Effector memory CD4-positive, alpha-beta T cell (primary cell): ENCODE data around the gene KIAA0319L.

ENCODE experiments used
- DNase-seq, 3 donors: peaks; one replicate each; pipeline ENCODE4 v3.0.0-alpha.2; 2020
- H3K27ac ChIP-seq: 2 replicates; pipeline ENCODE4 v1.7.0; 2013; ENCODE audit warnings: mild to moderate bottlenecking, low read length, moderate library complexity; ENCODE audit not compliant: insufficient read depth, poor library complexity, severe bottlenecking
- H3K27me3 ChIP-seq: replicated peaks from 2 replicates; pipeline ENCODE4 v1.7.0; 2013; ENCODE audit warnings: mild to moderate bottlenecking, low read length; ENCODE audit not compliant: insufficient read depth, control insufficient read depth, poor library complexity, severe bottlenecking
- H3K36me3 ChIP-seq: 2 replicates; pipeline ENCODE4 v1.7.0; 2013; ENCODE audit warnings: mild to moderate bottlenecking, low read length, moderate library complexity; ENCODE audit not compliant: control insufficient read depth, insufficient read depth
- H3K4me1 ChIP-seq: 2 replicates; pipeline ENCODE4 v1.7.0; 2013; ENCODE audit warnings: low read length, mild to moderate bottlenecking; ENCODE audit not compliant: control insufficient read depth, insufficient read depth, poor library complexity, severe bottlenecking
- H3K4me3 ChIP-seq: 2 replicates; pipeline ENCODE4 v1.7.0; 2013; ENCODE audit warnings: low read length, low read depth, mild to moderate bottlenecking; ENCODE audit not compliant: insufficient read depth, poor library complexity, severe bottlenecking
- H3K9me3 ChIP-seq: 2 replicates; pipeline ENCODE4 v1.7.0; 2013; ENCODE audit warnings: mild to moderate bottlenecking, low read length, moderate library complexity; ENCODE audit not compliant: control insufficient read depth

Gene KIAA0319L

DNA sequence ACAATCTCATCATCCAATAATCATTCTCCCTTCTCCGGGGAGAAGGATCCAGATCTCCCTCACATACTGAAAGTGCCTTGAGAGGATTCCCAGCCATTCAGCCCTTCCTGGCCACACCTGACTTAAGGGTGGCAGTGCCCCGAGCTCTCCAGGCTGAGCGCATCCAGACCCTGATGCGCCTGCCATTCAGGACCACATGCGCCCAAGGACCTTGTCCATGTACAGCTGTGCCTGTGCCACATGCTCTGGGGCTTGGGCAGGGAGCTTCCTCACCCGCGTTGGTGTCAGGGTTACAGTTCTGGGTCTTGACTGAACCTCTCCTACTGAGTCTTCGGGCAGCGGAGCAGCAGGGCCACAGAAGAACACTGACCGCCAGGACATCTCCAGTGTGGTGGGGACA, 121.1 kb downstream of the KIAA0319L start:
- Histone ChIP-seq H3K9me3 (no peaks in the 10 kb centered on the region), H3K4me1 (no peaks in the 10 kb centered on the region), H3K36me3 (peaks cover 44% of the 10 kb centered on the region), H3K27me3 (no peaks in the 10 kb centered on the region), H3K4me3 (no peak overlapping the region), H3K27ac (no peak overlapping the region)
- DNase-seq = no peak

DNA sequence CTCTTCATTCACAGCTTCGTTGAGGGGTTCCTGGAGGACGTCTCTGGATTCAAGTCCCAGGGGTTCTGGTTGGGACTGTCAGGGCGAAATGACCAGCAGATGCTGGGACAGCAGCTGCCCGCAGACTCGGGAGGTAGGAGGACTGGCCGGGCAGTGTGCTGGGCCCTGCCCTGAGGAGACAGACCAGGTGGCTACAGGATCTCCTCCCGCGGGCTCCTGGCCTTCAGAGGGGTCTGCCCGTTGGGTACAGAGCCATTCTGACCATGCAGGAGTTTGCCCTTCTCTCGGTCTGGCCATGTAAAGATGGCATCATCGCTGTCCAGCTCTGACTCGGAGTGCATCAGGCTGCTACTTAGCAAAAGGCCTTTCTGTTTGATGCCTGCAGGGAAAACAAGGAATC, 122.5 kb downstream of the KIAA0319L start:
- Histone ChIP-seq H3K36me3 (peaks cover 30% of the 10 kb centered on the region), H3K27ac (no peak overlapping the region), H3K27me3 (no peaks in the 10 kb centered on the region), H3K4me3 (no peak overlapping the region), H3K4me1 (no peaks in the 10 kb centered on the region), H3K9me3 (no peaks in the 10 kb centered on the region)
- no peak for DNase-seq

DNA sequence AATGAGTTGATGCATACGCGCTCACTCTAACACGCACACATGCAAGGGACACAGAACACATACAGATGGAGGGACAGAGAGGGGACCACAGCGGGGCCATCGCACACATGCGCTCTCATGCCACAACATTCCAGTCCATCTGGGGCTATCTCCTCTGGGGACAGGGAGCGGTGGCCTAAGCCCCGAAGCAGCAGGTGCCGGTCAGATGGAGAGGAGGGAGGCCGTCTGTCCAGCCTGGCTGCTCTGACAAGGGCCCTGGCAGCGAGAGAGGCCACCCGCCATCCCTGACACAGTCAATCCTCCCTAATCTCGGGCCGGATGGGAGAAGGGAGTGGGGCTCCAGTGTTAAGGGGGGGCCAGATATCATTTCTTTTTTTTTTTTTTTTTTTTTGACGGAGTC, 123.5 kb downstream of the KIAA0319L start:
- no peak overlapping the region for H3K4me3 ChIP-seq
- H3K27ac ChIP-seq = no peak overlapping the region
- no peak for DNase-seq
- no peaks in the 10 kb centered on the region for H3K9me3 ChIP-seq
- H3K36me3 ChIP-seq = peaks cover 26% of the 10 kb centered on the region
- H3K4me1 ChIP-seq = no peaks in the 10 kb centered on the region
- H3K27me3 ChIP-seq = no peaks in the 10 kb centered on the region

DNA sequence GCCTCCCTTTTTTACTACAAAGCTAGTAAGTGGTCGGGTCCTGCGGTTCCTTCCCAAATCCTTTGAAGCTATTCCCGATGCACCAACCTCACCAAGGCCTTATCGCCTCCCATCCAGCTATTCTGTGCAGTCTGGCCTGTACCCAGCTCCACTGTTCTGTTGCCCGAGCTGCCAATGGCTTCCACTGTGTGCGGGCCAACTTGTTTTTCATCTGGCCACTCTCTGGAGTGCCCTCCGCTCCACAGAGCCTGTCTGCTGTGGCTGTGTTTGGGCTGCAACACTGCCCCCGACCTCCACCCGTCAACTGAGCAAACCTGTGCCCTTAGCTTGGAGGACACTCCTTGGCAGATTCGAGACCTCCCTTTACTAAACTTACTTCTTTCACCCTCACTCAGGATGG, 125.0 kb downstream of the KIAA0319L start:
- peaks cover 26% of the 10 kb centered on the region for H3K36me3 ChIP-seq
- no peak for DNase-seq
- H3K4me3 ChIP-seq = no peak overlapping the region
- no peaks in the 10 kb centered on the region for H3K27me3 ChIP-seq
- H3K4me1 ChIP-seq = no peaks in the 10 kb centered on the region
- H3K27ac ChIP-seq = no peak overlapping the region
- no peaks in the 10 kb centered on the region for H3K9me3 ChIP-seq

DNA sequence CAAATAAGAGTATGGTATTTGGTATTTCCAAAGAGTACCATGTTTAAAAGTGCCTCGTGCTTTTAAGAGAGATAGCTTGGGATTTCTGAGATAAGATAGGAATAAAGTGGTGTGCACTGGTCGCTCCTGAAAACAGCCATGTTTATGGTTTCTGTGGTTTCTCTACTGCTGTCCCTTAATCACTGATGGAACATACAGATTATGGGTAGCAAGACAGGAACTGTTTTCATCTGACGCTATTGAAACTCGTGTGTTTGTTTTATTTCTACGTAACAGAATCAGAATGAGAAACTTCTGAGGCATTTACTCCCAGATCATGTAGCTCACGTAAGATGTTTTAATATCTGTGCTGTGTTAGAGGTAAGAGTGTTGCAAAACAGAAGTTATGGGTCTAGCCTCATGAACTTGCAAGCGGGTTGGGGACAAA, 126.0 kb downstream of the KIAA0319L start:
- no peak for DNase-seq
- Histone ChIP-seq H3K9me3 (no peaks in the 10 kb centered on the region), H3K27ac (no peak overlapping the region), H3K4me1 (no peaks in the 10 kb centered on the region), H3K36me3 (peaks cover 20% of the 10 kb centered on the region), H3K4me3 (no peak overlapping the region), H3K27me3 (no peaks in the 10 kb centered on the region)

DNA sequence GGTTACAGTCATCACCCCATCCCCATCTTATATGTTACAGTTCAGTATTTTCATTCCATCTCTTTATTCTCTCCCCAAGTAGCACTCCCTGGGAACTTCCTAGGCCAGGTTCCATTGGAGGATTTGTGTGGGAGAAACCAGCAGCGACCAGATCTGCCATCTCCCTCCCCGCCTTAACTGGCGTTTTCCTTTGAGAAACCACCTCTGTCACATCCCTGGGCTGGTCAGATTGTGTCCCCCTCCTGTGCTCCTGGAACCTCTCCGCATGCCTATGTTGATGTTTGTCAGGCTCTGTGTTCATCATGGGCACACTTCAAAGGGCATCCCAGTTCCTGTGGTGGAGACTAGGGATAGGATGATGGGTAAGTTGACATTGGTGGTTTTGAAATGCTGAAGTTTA, 126.4 kb downstream of the KIAA0319L start:
- Histone ChIP-seq H3K36me3 (peaks cover 16% of the 10 kb centered on the region), H3K4me3 (no peak overlapping the region), H3K9me3 (no peaks in the 10 kb centered on the region), H3K27me3 (no peaks in the 10 kb centered on the region), H3K4me1 (no peaks in the 10 kb centered on the region), H3K27ac (no peak overlapping the region)
- DNase-seq = no peak

DNA sequence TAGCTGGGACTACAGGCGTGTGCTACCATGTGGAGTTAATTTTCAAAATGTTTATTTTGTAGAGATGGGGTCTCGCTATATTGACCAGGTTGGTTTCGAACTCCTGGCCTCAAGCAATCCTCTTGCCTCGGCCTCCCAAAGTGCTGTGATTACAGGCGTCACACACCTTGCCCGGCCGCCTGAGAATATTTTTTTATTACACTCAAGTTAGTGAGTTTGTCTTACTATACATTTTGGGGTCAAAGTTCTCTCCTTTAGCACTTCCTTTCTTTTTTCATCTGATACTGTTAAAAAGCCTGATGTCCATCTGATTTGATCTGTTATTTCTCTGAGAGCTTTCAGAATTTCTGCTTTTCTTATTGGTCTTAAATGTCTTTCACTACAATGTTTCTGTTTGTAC, 128.8 kb downstream of the KIAA0319L start:
- no peaks in the 10 kb centered on the region for H3K9me3 ChIP-seq
- H3K27me3 ChIP-seq = no peaks in the 10 kb centered on the region
- no peaks in the 10 kb centered on the region for H3K4me1 ChIP-seq
- H3K36me3 ChIP-seq = peaks cover 2% of the 10 kb centered on the region
- no peak overlapping the region for H3K27ac ChIP-seq
- no peak overlapping the region for H3K4me3 ChIP-seq
- no peak for DNase-seq

DNA sequence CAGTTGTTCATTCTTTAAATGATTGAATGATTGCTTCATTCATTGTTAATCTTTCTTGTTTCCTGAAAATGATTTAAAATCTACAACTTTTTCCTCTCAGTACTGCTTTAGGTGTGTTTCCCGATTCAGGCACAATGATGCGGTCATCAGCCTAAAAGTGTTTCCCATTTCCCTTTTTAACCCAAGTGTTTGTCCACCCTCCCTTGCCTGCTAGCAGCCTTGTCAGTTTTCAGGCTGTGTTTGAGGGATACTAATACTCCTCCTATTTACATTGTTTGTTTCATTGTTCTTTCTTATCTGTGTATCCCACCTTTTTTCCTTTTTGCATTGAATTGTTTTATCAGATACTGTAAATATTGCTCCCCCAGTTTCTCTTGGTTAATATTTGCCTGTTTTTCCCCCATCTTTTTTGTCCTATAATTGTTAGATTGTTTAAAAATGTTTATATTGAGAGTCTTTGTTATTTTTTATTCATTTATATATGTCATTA, 131.1 kb downstream of the KIAA0319L start:
- H3K27me3 ChIP-seq = no peaks in the 10 kb centered on the region
- no peaks in the 10 kb centered on the region for H3K4me1 ChIP-seq
- DNase-seq = no peak
- H3K9me3 ChIP-seq = no peaks in the 10 kb centered on the region
- H3K4me3 ChIP-seq = no peak overlapping the region
- H3K36me3 ChIP-seq = no peaks in the 10 kb centered on the region
- no peak overlapping the region for H3K27ac ChIP-seq

DNA sequence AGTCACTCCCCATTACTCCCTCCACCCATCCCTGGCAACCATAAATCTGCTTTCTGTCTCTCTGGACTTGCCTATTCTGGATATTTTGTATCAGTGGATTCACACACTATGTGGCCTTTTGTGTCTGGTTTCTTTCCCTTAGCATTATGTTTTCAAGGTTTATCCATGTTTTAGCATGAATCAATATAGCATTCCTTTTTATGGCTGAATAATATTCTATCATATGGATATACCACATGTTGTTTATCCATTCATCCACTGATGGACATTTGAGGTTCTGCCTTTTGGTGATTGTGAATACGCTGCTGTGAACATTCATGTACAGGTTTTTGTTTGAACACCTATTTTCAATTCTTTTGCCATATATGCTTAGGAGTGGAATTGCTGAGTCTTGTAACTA, 148.3 kb downstream of the KIAA0319L start:
- H3K27ac ChIP-seq = no peak overlapping the region
- no peak for DNase-seq
- peaks cover 36% of the 10 kb centered on the region for H3K36me3 ChIP-seq
- no peak overlapping the region for H3K4me3 ChIP-seq
- H3K4me1 ChIP-seq = no peaks in the 10 kb centered on the region
- H3K27me3 ChIP-seq = no peaks in the 10 kb centered on the region
- no peaks in the 10 kb centered on the region for H3K9me3 ChIP-seq

DNA sequence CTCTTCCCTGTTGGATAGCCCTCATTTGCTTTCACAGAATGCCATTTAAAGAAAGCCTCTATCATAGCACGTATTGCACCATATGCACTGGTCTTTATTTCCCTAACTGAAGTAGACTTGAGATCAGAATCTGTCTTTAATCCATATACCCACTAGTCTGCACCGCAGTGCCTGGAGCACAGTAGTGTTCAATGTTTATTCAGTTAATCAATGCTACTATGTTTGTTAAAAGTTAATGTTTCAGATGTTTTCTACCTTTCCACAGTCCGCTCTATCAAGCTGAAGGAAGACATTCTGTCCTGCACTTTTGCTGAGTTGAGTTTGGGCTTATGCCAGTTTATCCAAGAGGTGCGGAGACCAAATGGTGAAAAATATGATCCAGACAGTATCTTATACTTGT, 149.5 kb downstream of the KIAA0319L start:
- peaks cover 36% of the 10 kb centered on the region for H3K36me3 ChIP-seq
- H3K4me1 ChIP-seq = no peaks in the 10 kb centered on the region
- no peak overlapping the region for H3K27ac ChIP-seq
- no peak overlapping the region for H3K4me3 ChIP-seq
- no peak for DNase-seq
- no peaks in the 10 kb centered on the region for H3K27me3 ChIP-seq
- H3K9me3 ChIP-seq = no peaks in the 10 kb centered on the region

DNA sequence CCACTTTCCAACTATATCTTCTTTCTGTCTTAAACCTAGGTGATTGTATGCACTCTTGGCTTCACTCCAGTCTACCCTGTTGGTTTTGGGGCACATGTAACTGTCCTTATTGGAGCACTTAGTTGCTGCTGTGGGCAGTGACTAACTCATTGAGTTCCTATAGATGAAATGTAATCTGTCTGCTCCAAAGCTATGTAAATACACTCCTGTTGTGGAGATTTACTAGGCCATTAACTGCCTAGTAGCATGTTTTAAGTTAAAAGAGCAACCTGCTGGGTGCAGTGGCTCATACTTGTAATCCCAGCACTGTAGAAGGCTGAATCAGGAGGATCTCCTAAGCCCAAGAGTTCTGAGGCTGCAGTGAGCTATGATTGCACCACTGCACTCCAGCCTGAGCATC, 151.1 kb downstream of the KIAA0319L start:
- DNase-seq = no peak
- peaks cover 41% of the 10 kb centered on the region for H3K36me3 ChIP-seq
- H3K27ac ChIP-seq = no peak overlapping the region
- H3K9me3 ChIP-seq = no peaks in the 10 kb centered on the region
- H3K4me1 ChIP-seq = no peaks in the 10 kb centered on the region
- H3K4me3 ChIP-seq = no peak overlapping the region
- no peaks in the 10 kb centered on the region for H3K27me3 ChIP-seq
